H1 (cell line): ENCODE data around the gene GDI2. TPM values are rescaled to one million over a fixed set of nuclear protein-coding genes. Genes with fewer than 3 reads are reported as not detected.

Experiments
- CTCF ChIA-PET: fragments of 300-600 bp; sonication (Branson Sonifier 250); formaldehyde crosslinking; loops from one replicate; lab custom pipeline; 2021; ENCODE audit not compliant: partially characterized antibody; lab: Charles Lee
- POLR2A ChIA-PET: fragments of 300-600 bp; sonication (Branson Sonifier 250); formaldehyde crosslinking; loops from one replicate; lab custom pipeline; 2021; ENCODE audit warnings: inconsistent platforms; ENCODE audit not compliant: partially characterized antibody; lab: Charles Lee
- DNase-seq, 2 experiments: peaks; one replicate each; pipeline versions ENCODE4 v3.0.0 to v3.0.0-alpha.2; 2010 to 2022; ENCODE audit warnings: low spot score in 2 of 2, low read depth in 1 of 2, mixed read lengths in 1 of 2
- FAIRE-seq: peaks from 2 replicates; lab custom pipeline; 2011; peaks lifted over from hg19 to GRCh38; lab: Jason Lieb, UNC
- H2AFZ ChIP-seq: 2 replicates; pipeline ENCODE4 v1.8.1; 2012; ENCODE audit warnings: low read length, inconsistent platforms
- H2AK5ac ChIP-seq: 2 replicates; pipeline ENCODE4 v1.6.1; 2013; ENCODE audit warnings: low read depth, low read length
- H2BK120ac ChIP-seq: replicated peaks from 2 replicates; pipeline ENCODE3; 2013; ENCODE audit warnings: low read depth, low read length, inconsistent platforms
- H2BK12ac ChIP-seq: 2 replicates; pipeline ENCODE4 v1.6.1; 2013; ENCODE audit warnings: low read depth, low read length
- H2BK15ac ChIP-seq: 2 replicates; pipeline ENCODE4 v1.6.1; 2013; ENCODE audit warnings: low read length
- H2BK20ac ChIP-seq: 2 replicates; pipeline ENCODE4 v1.6.1; 2013; ENCODE audit warnings: low read length
- H2BK5ac ChIP-seq: 2 replicates; pipeline ENCODE4 v1.6.1; 2013; ENCODE audit warnings: low read depth, low read length
- H3K14ac ChIP-seq: 2 replicates; pipeline ENCODE4 v1.6.1; 2013; ENCODE audit warnings: inconsistent platforms; ENCODE audit not compliant: insufficient read length
- H3K18ac ChIP-seq: 2 replicates; pipeline ENCODE4 v1.6.1; 2013; ENCODE audit warnings: low read length; ENCODE audit errors: extremely low read depth
- H3K23ac ChIP-seq: 2 replicates; pipeline ENCODE4 v1.6.1; 2013; ENCODE audit warnings: inconsistent platforms; ENCODE audit not compliant: insufficient read length
- H3K23me2 ChIP-seq: 2 replicates; pipeline ENCODE4 v1.6.1; 2013; ENCODE audit warnings: low read depth, low read length
- H3K27ac ChIP-seq: 2 replicates; pipeline ENCODE4 v1.6.1; 2011; ENCODE audit warnings: low read depth, low read length, inconsistent platforms
- H3K27me3 ChIP-seq, 4 experiments: replicated peaks in 1 of 4; 1 replicate in 1 of 4; 2 replicates in 3 of 4; pipeline versions ENCODE4 v1.6.1 to v1.8.1; 2011 to 2013; ENCODE audit warnings: low read length in 3 of 4, mild to moderate bottlenecking in 3 of 4, inconsistent platforms in 2 of 4, mixed read lengths in 2 of 4, moderate library complexity in 1 of 4; ENCODE audit not compliant: control insufficient read depth in 3 of 4, insufficient read depth in 3 of 4; ENCODE audit errors: extremely low read depth in 1 of 4
- H3K36me3 ChIP-seq, 4 experiments: 2 replicates each; pipeline versions ENCODE4 v1.6.1 to v1.8.1; 2011 to 2013; ENCODE audit warnings: mild to moderate bottlenecking in 4 of 4, low read length in 3 of 4, moderate library complexity in 2 of 4, control low read depth in 1 of 4, inconsistent platforms in 1 of 4; ENCODE audit not compliant: insufficient read depth in 4 of 4, control insufficient read depth in 2 of 4
- H3K4ac ChIP-seq: replicated peaks from 2 replicates; pipeline ENCODE3; 2013; ENCODE audit warnings: low read length, low read depth, mixed read lengths, inconsistent platforms; ENCODE audit not compliant: insufficient read length
- H3K4me1 ChIP-seq, 4 experiments: replicated peaks in 1 of 4; 1 replicate in 1 of 4; 2 replicates in 3 of 4; pipeline versions ENCODE4 v1.6.1 to v1.8.1; 2011 to 2013; ENCODE audit warnings: low read length in 3 of 4, inconsistent platforms in 2 of 4, mixed read lengths in 1 of 4; ENCODE audit not compliant: insufficient read depth in 4 of 4, control insufficient read depth in 3 of 4
- H3K4me2 ChIP-seq, 2 experiments: 2 replicates each; pipeline versions ENCODE4 v1.6.1 to v1.8.1; 2011 to 2013; ENCODE audit warnings: low read depth in 2 of 2, low read length in 2 of 2, control low read depth in 1 of 2, inconsistent platforms in 1 of 2, mild to moderate bottlenecking in 1 of 2; ENCODE audit not compliant: insufficient read depth in 1 of 2
- H3K4me3 ChIP-seq, 4 experiments: fragments of 200-600, 300-600 bp in 1 of 4; sonication (generic), shearing (Covaris generic), sonication (Bioruptor Twin) in 1 of 4; 2 replicates each; pipeline versions ENCODE4 v1.5.1 to v1.8.1; 2011 to 2016; ENCODE audit warnings: low read length in 4 of 4, low read depth in 3 of 4, control low read depth in 2 of 4, inconsistent platforms in 2 of 4, mild to moderate bottlenecking in 2 of 4, mixed read lengths in 1 of 4, moderate library complexity in 1 of 4; ENCODE audit not compliant: insufficient read depth in 2 of 4; ENCODE audit errors: extremely low read depth in 1 of 4
- H3K56ac ChIP-seq: replicated peaks from 2 replicates; pipeline ENCODE3; 2013; ENCODE audit warnings: low read depth, mild to moderate bottlenecking, mixed read lengths, low read length, inconsistent platforms; ENCODE audit not compliant: insufficient read length
- H3K79me1 ChIP-seq: 2 replicates; pipeline ENCODE4 v1.6.1; 2013; ENCODE audit warnings: low read depth, low read length, control low read depth
- H3K79me2 ChIP-seq, 2 experiments: 2 replicates each; pipeline versions ENCODE4 v1.6.1 to v1.8.1; 2012 to 2013; ENCODE audit warnings: low read length in 2 of 2, mild to moderate bottlenecking in 2 of 2, inconsistent platforms in 1 of 2; ENCODE audit not compliant: insufficient read depth in 2 of 2, control insufficient read depth in 1 of 2
- H3K9ac ChIP-seq, 4 experiments: replicated peaks in 1 of 4; 1 replicate in 1 of 4; 2 replicates in 3 of 4; pipeline versions ENCODE4 v1.6.1 to v1.8.1; 2011 to 2013; ENCODE audit warnings: low read depth in 3 of 4, low read length in 3 of 4, control low read depth in 2 of 4, mild to moderate bottlenecking in 2 of 4, moderate library complexity in 2 of 4, inconsistent platforms in 1 of 4; ENCODE audit errors: extremely low read depth in 1 of 4
- H3K9me3 ChIP-seq, 2 experiments: 2 replicates each; pipeline versions ENCODE4 v1.6.1 to v1.8.1; 2012 to 2013; ENCODE audit warnings: mild to moderate bottlenecking in 2 of 2, moderate library complexity in 2 of 2, control low read depth in 1 of 2, inconsistent platforms in 1 of 2, low read depth in 1 of 2, low read length in 1 of 2, mixed read lengths in 1 of 2; ENCODE audit not compliant: insufficient read depth in 2 of 2
- H4K20me1 ChIP-seq, 2 experiments: replicated peaks in 1 of 2; 2 replicates each; pipeline versions ENCODE3 to v1.8.1; 2011 to 2013; ENCODE audit warnings: inconsistent platforms in 2 of 2, low read length in 2 of 2, mild to moderate bottlenecking in 1 of 2; ENCODE audit not compliant: insufficient read depth in 2 of 2, control insufficient read depth in 1 of 2
- H4K5ac ChIP-seq: 2 replicates; pipeline ENCODE4 v1.6.1; 2013; ENCODE audit warnings: low read length, low read depth, mixed read lengths, inconsistent platforms; ENCODE audit not compliant: insufficient read length
- H4K8ac ChIP-seq: 2 replicates; pipeline ENCODE4 v1.8.0; 2013; ENCODE audit warnings: mild to moderate bottlenecking, moderate library complexity, low read length, inconsistent platforms; ENCODE audit not compliant: insufficient read depth; ENCODE audit errors: extremely low read depth
- H4K91ac ChIP-seq: replicated peaks from 2 replicates; pipeline ENCODE3; 2013; ENCODE audit warnings: low read length, mixed read lengths, inconsistent platforms; ENCODE audit not compliant: insufficient read length
- CBX8 ChIP-seq: fragments of 300-800, 300-1000 bp; sonication (generic); IDR thresholded peaks from 2 replicates; pipeline ENCODE4 v1.7.1; 2016; ENCODE audit warnings: low read depth, low read length, borderline replicate concordance
- EP300 ChIP-seq, 2 experiments: IDR thresholded peaks; 1 replicate in 1 of 2; 2 replicates in 1 of 2; pipeline ENCODE4 v1.6.1; 2011 to 2012; ENCODE audit warnings: low read depth in 2 of 2, low read length in 2 of 2, mild to moderate bottlenecking in 2 of 2, borderline replicate concordance in 1 of 2, inconsistent platforms in 1 of 2, moderate library complexity in 1 of 2
- GABPA ChIP-seq: IDR thresholded peaks from 2 replicates; pipeline ENCODE4 v1.6.1; 2011; ENCODE audit warnings: mild to moderate bottlenecking, low read length, moderate library complexity, borderline replicate concordance; ENCODE audit not compliant: insufficient read depth
- JUN ChIP-seq: IDR thresholded peaks from 2 replicates; pipeline ENCODE4 v1.6.1; 2011; ENCODE audit warnings: low read depth, mild to moderate bottlenecking, improper control_type of control experiment, low read length
- POLR2AphosphoS5 ChIP-seq: IDR thresholded peaks from 2 replicates; pipeline ENCODE4 v1.6.1; 2011; ENCODE audit warnings: low read depth, low read length
- RAD21 ChIP-seq, 2 experiments: IDR thresholded peaks in 1 of 2; conservative IDR thresholded peaks in 1 of 2; 2 replicates each; pipeline ENCODE4 v1.6.1; 2011; ENCODE audit warnings: low read depth in 2 of 2, low read length in 2 of 2, improper control_type of control experiment in 1 of 2, inconsistent platforms in 1 of 2, mild to moderate bottlenecking in 1 of 2, moderate library complexity in 1 of 2
- SIN3A ChIP-seq, 2 experiments: IDR thresholded peaks in 1 of 2; conservative IDR thresholded peaks in 1 of 2; 2 replicates each; pipeline ENCODE4 v1.6.1; 2011 to 2012; ENCODE audit warnings: low read length in 2 of 2, improper control_type of control experiment in 1 of 2, low read depth in 1 of 2, mild to moderate bottlenecking in 1 of 2
- SUZ12 ChIP-seq: fragments of 200-600 bp; sonication (generic); IDR thresholded peaks from 2 replicates; pipeline ENCODE4 v1.6.1; 2012; ENCODE audit warnings: mild to moderate bottlenecking, inconsistent platforms, low read length, moderate library complexity, mixed read lengths
- WGBS, 2 experiments: shearing (Covaris generic) in 1 of 2; methylation state at CpG; one replicate each; pipeline versions ENCODE4 v1.1.6 to v1.1.7; 2013 to 2015; ENCODE audit warnings: low lambda C conversion rate in 2 of 2, mixed read lengths in 2 of 2, inconsistent platforms in 1 of 2, low coverage in 1 of 2, missing lambda C conversion rate in 1 of 2; ENCODE audit not compliant: insufficient replicate concordance in 2 of 2, insufficient coverage in 1 of 2, insufficient read length in 1 of 2; ENCODE audit errors: extremely low coverage in 1 of 2, missing lambda C conversion rate in 1 of 2; 5-methylcytosine and 5-hydroxymethylcytosine counted together
- polyA plus RNA-seq, 7 experiments: library from polyadenylated mRNA; depleted of rRNA in 3 of 7; stranded (reverse) in 5 of 7; unstranded in 2 of 7; fragments of >200 nt in 5 of 7; fragments of 200-250 nt in 2 of 7; gene quantifications; 1 replicate in 5 of 7; 2 replicates in 1 of 7; 4 replicates in 1 of 7; pipeline versions ENCODE4 v1.2.1 to v1.2.3, GENCODE V29; 2011 to 2013; ENCODE audit warnings: missing spikeins in 2 of 7, mixed read lengths in 2 of 7
- total RNA-seq: library from RNA; stranded (reverse); fragmentation: NEBNext Ultra II Directional; extraction: Animal tissue kit (Norgen Biotek cat#: 25700); gene quantifications from 2 replicates; pipeline ENCODE4 v1.2.1, GENCODE V29; 2021

Gene GDI2
- total and polyA plus RNA-seq, 2 of the 8 experiments (the other 6 are each of a cell fraction or from before 2014, with no cell fraction given) = 168 to 385 TPM

DNA sequence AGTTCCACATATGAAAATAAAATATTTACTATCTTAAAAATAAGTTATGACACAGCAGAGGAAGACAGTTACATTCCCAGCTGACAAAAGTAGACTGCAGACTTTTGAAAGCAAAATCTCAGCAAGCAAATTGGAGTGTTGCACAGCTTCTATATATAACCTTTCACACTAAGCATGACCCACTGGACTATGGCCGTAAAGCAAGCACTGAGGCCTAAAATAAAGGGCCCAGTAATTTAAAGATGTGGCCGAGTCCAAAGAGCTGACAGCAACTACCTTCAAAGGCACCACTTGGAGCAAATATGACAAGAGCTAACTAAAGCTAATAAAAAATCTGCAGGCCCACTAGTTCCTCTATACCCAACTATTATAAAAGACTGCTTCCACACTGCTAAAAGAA, 6.5 kb downstream of the GDI2 start:
- Histone ChIP-seq H3K9me3 (no peaks in the 10 kb centered on the region), H2BK120ac (no peak overlapping the region), H3K27me3 (no peaks in the 10 kb centered on the region), H2BK20ac (no peak overlapping the region), H2AFZ (no peak overlapping the region), H4K5ac (no peak overlapping the region), H3K36me3 (peaks cover 0 to 14% (median 4%) of the 10 kb centered on the region in 4 experiments; a peak in 3 of 8 replicates), H3K14ac (no peak overlapping the region), H3K4me3 (no peak overlapping the region), H3K79me1 (no peaks in the 10 kb centered on the region; the same call in 1 of the 2 replicates), H2BK5ac (no peak overlapping the region), H3K79me2 (peaks cover 67 to 99% of the 10 kb centered on the region in 2 experiments), H3K4ac (no peak overlapping the region), H2AK5ac (no peak overlapping the region), H3K27ac (no peak overlapping the region), H3K4me2 (no peak overlapping the region), H2BK15ac (no peak overlapping the region), H4K8ac (no peak overlapping the region), H4K91ac (no peak overlapping the region), H3K9ac (no peak overlapping the region), H2BK12ac (no peak overlapping the region), H3K23me2 (peaks cover 2% of the 10 kb centered on the region; the same call in 1 of the 2 replicates), H3K18ac (no peak overlapping the region), H3K56ac (no peak overlapping the region), H3K23ac (no peak overlapping the region), H3K4me1 (no peaks in the 10 kb centered on the region), H4K20me1 (peaks cover 32% of the 10 kb centered on the region in 2 experiments)
- ChIA-PET POLR2A (interaction anchor here (1.4 to 2.4 kb wide), 2 partner anchors 11 to 12 kb away, joined by 6 to 7 read pairs; no protein-coding TSS in a partner anchor), CTCF (interaction anchor here (0.7 to 1.5 kb wide), 4 partner anchors 9 to 197 kb away, joined by 3 to 7 read pairs (median 4); no protein-coding TSS in a partner anchor)
- FAIRE-seq (no peak), DNase-seq (no peak)
- WGBS, 2 experiments = 95% methylated on average over 2 of the region's 2 CpGs; no CpG with 5 or more reads in 1 of the 2 experiments
- TF ChIP-seq JUN (no peak), CBX8 (no peak), GABPA (no peak), SIN3A (conservative IDR thresholded peaks at IDR 0.05 in 1 of 2, IDR thresholded peaks at IDR 0.05 in 1 of 2; ENCODE audit: low read depth in 1 of 2, low read length in 2 of 2) (no peak), SUZ12 (no peak), POLR2AphosphoS5 (no peak), RAD21 (IDR thresholded peaks at IDR 0.05 in 1 of 2, conservative IDR thresholded peaks at IDR 0.05 in 1 of 2; ENCODE audit: low read depth in 2 of 2, low read length in 2 of 2) (no peak), EP300 (IDR thresholded peaks at IDR 0.05; ENCODE audit: borderline replicate concordance in 1 of 2, low read depth in 2 of 2, low read length in 2 of 2) (no peak)
